Measurements from ENCODE around the gene PPIL4.

Gene PPIL4

GRCh38 chr6:149459761-149460160, 86.1 kb downstream of the PPIL4 start:
- Histone ChIP-seq H3K4me3 (IDR thresholded peaks at IDR 0.05; ENCODE audit: insufficient read depth, low read depth, low read length) (no peak overlapping the region), H3K79me2 (ENCODE audit: insufficient read depth, low read depth) (no peaks in the 10 kb centered on the region), H3K36me3 (ENCODE audit: insufficient read depth) (no peaks in the 10 kb centered on the region), H3K27me3 (ENCODE audit: insufficient read depth, low read depth) (no peaks in the 10 kb centered on the region), H3K9ac (no peak overlapping the region), H3K27ac (no peak overlapping the region), H3K4me2 (no peak overlapping the region), H4K20me1 (ENCODE audit: insufficient read depth) (no peaks in the 10 kb centered on the region), H2AFZ (ENCODE audit: low read depth) (no peak overlapping the region), H3K4me1 (ENCODE audit: low read depth, poor library complexity, severe bottlenecking) (no peaks in the 10 kb centered on the region)
- TF ChIP-seq, protein P1, sequence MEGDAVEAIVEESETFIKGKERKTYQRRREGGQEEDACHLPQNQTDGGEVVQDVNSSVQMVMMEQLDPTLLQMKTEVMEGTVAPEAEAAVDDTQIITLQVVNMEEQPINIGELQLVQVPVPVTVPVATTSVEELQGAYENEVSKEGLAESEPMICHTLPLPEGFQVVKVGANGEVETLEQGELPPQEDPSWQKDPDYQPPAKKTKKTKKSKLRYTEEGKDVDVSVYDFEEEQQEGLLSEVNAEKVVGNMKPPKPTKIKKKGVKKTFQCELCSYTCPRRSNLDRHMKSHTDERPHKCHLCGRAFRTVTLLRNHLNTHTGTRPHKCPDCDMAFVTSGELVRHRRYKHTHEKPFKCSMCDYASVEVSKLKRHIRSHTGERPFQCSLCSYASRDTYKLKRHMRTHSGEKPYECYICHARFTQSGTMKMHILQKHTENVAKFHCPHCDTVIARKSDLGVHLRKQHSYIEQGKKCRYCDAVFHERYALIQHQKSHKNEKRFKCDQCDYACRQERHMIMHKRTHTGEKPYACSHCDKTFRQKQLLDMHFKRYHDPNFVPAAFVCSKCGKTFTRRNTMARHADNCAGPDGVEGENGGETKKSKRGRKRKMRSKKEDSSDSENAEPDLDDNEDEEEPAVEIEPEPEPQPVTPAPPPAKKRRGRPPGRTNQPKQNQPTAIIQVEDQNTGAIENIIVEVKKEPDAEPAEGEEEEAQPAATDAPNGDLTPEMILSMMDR (conservative IDR thresholded peaks at IDR 0.05; ENCODE audit: low read depth, low read length): no peak

DNA sequence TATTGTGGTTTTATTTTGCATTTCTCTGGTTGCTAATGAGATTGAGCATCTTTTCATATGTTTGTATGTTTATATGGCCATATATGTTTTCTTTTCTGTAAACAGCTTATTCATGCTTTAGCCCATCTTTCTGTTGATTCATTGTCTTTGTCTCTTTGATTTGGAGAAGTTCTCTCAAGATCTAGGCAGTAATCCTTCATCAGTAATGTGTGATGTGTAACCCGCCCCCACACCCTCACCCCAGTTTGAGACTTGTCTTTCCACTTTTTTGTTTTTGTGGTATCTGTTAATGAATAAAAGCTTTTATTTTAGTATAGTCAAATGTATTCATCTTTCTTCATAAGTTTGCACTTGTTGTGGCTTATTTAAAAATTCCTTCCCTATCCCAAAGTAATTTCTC, 87.0 kb downstream of the PPIL4 start:
- H2AFZ ChIP-seq (ENCODE audit: low read depth): no peak overlapping the region
- H3K9ac ChIP-seq: no peak overlapping the region
- H3K79me2 ChIP-seq (ENCODE audit: insufficient read depth, low read depth): no peaks in the 10 kb centered on the region
- TF ChIP-seq, protein P1 (conservative IDR thresholded peaks at IDR 0.05; ENCODE audit: low read depth, low read length): no peak
- no peak overlapping the region for H3K4me3 ChIP-seq (IDR thresholded peaks at IDR 0.05; ENCODE audit: insufficient read depth, low read depth, low read length)
- H3K4me1 ChIP-seq (ENCODE audit: low read depth, poor library complexity, severe bottlenecking): no peaks in the 10 kb centered on the region
- no peak overlapping the region for H3K4me2 ChIP-seq
- no peak overlapping the region for H3K27ac ChIP-seq
- no peaks in the 10 kb centered on the region for H4K20me1 ChIP-seq (ENCODE audit: insufficient read depth)
- H3K36me3 ChIP-seq (ENCODE audit: insufficient read depth): no peaks in the 10 kb centered on the region
- H3K27me3 ChIP-seq (ENCODE audit: insufficient read depth, low read depth): no peaks in the 10 kb centered on the region

GRCh38 chr6:149458196-149458595, 87.6 kb downstream of the PPIL4 start:
- no peak overlapping the region for H3K27ac ChIP-seq
- no peak overlapping the region for H3K4me3 ChIP-seq (IDR thresholded peaks at IDR 0.05; ENCODE audit: insufficient read depth, low read depth, low read length)
- H2AFZ ChIP-seq (ENCODE audit: low read depth): no peak overlapping the region
- no peaks in the 10 kb centered on the region for H4K20me1 ChIP-seq (ENCODE audit: insufficient read depth)
- H3K9ac ChIP-seq: no peak overlapping the region
- no peaks in the 10 kb centered on the region for H3K36me3 ChIP-seq (ENCODE audit: insufficient read depth)
- no peak overlapping the region for H3K4me2 ChIP-seq
- H3K27me3 ChIP-seq (ENCODE audit: insufficient read depth, low read depth): no peaks in the 10 kb centered on the region
- H3K79me2 ChIP-seq (ENCODE audit: insufficient read depth, low read depth): no peaks in the 10 kb centered on the region
- TF ChIP-seq, protein P1 (conservative IDR thresholded peaks at IDR 0.05; ENCODE audit: low read depth, low read length): no peak
- H3K4me1 ChIP-seq (ENCODE audit: low read depth, poor library complexity, severe bottlenecking): no peaks in the 10 kb centered on the region

DNA sequence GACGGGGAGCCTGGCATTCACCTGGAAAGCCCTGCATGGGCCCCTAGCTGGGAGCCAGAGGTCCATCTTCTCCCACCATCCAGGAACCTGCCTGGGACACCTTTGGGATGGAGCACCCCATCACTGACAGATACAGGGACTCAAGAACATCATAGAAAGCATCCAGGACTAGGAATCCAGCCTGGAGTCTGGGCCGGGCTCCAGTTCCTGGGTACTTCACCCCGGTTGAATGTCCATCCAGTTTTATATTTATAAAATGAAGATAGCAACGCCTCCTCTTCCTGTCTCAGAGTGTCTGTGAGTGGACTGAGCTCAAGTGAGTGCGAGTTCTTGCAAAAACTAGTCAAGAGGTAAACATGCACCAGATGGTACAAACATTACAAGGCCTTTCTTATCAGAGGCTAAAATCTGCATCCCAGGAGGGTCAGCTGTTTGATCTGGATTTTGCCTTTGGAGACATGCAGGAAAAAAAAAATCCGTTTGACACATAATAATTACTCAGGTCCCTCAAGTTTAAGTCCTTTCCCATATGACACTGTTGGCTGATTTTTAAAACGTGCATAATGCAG, 88.4 kb downstream of the PPIL4 start:
- Histone ChIP-seq H3K4me2 (no peak overlapping the region), H3K4me3 (IDR thresholded peaks at IDR 0.05; ENCODE audit: insufficient read depth, low read depth, low read length) (no peak overlapping the region), H3K79me2 (ENCODE audit: insufficient read depth, low read depth) (no peaks in the 10 kb centered on the region), H4K20me1 (ENCODE audit: insufficient read depth) (no peaks in the 10 kb centered on the region), H3K27me3 (ENCODE audit: insufficient read depth, low read depth) (no peaks in the 10 kb centered on the region), H2AFZ (ENCODE audit: low read depth) (no peak overlapping the region), H3K4me1 (ENCODE audit: low read depth, poor library complexity, severe bottlenecking) (no peaks in the 10 kb centered on the region), H3K9ac (no peak overlapping the region), H3K27ac (no peak overlapping the region), H3K36me3 (ENCODE audit: insufficient read depth) (no peaks in the 10 kb centered on the region)
- TF ChIP-seq, protein P1 (conservative IDR thresholded peaks at IDR 0.05; ENCODE audit: low read depth, low read length): no peak

Data from KMS-11 (cell line).